Neutrophil (primary cell): ENCODE data around the gene CCDC91.

ENCODE experiments used
- H3K27ac ChIP-seq: fragments of 200-600 bp; sonication (generic); 2 replicates; pipeline ENCODE4 v1.5.1; 2016; ENCODE audit warnings: mild to moderate bottlenecking, moderate library complexity
- H3K27me3 ChIP-seq: fragments of 200-600 bp; sonication (generic); 2 replicates; pipeline ENCODE4 v1.6.0; 2016; ENCODE audit warnings: mild to moderate bottlenecking
- H3K36me3 ChIP-seq: fragments of 200-600 bp; sonication (generic); 2 replicates; pipeline ENCODE4 v1.5.1; 2017
- H3K4me1 ChIP-seq, 2 experiments: fragments of 200-600 bp in 1 of 2; sonication (generic) in 1 of 2; 1 replicate in 1 of 2; 2 replicates in 1 of 2; pipeline versions ENCODE4 v1.5.1 to v1.6.1; 2013 to 2016; ENCODE audit warnings: low read depth in 1 of 2, low read length in 1 of 2, mild to moderate bottlenecking in 1 of 2, moderate library complexity in 1 of 2; ENCODE audit not compliant: control insufficient read depth in 1 of 2, insufficient read depth in 1 of 2
- H3K4me3 ChIP-seq, 2 experiments: fragments of 200-600 bp in 1 of 2; sonication (generic) in 1 of 2; 1 replicate in 1 of 2; 2 replicates in 1 of 2; pipeline ENCODE4 v1.5.1; 2013 to 2016; ENCODE audit warnings: low read depth in 1 of 2, low read length in 1 of 2, mild to moderate bottlenecking in 1 of 2, moderate library complexity in 1 of 2
- H3K9me3 ChIP-seq: fragments of 200-600 bp; sonication (generic); 2 replicates; pipeline ENCODE4 v1.5.1; 2016
- TF ChIP-seq, protein P1 (sequence below): fragments of 200-600 bp; sonication (generic); IDR thresholded peaks from 2 replicates; pipeline ENCODE4 v1.5.1; 2016; ENCODE audit warnings: antibody characterized with exemption

CCDC91 gene

DNA sequence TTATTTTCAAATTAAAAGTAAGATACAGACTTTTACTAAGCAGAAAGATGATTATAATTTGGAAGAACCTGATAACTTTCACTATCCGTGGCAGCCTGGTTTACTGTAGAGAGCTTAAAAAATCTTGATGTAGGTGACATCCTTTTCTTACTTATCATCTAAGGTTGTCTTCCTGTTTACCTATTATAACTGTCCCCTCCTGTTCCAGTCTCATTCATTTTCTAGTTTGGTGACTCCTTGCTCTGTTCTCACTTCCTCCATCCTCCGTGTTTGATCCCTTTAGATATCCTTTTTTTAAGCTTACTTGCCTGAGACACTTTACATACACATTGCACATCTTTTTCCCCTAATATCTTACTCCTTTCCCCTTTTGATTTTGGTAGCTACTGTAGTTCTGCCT is 27.5 kb downstream of the CCDC91 start:
- no peaks in the 10 kb centered on the region for H3K4me1 ChIP-seq
- no peaks in the 10 kb centered on the region for H3K9me3 ChIP-seq
- TF ChIP-seq, protein P1, sequence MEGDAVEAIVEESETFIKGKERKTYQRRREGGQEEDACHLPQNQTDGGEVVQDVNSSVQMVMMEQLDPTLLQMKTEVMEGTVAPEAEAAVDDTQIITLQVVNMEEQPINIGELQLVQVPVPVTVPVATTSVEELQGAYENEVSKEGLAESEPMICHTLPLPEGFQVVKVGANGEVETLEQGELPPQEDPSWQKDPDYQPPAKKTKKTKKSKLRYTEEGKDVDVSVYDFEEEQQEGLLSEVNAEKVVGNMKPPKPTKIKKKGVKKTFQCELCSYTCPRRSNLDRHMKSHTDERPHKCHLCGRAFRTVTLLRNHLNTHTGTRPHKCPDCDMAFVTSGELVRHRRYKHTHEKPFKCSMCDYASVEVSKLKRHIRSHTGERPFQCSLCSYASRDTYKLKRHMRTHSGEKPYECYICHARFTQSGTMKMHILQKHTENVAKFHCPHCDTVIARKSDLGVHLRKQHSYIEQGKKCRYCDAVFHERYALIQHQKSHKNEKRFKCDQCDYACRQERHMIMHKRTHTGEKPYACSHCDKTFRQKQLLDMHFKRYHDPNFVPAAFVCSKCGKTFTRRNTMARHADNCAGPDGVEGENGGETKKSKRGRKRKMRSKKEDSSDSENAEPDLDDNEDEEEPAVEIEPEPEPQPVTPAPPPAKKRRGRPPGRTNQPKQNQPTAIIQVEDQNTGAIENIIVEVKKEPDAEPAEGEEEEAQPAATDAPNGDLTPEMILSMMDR, result no peak
- no peak overlapping the region for H3K4me3 ChIP-seq
- no peaks in the 10 kb centered on the region for H3K27me3 ChIP-seq
- no peak overlapping the region for H3K27ac ChIP-seq
- H3K36me3 ChIP-seq, result no peaks in the 10 kb centered on the region

DNA sequence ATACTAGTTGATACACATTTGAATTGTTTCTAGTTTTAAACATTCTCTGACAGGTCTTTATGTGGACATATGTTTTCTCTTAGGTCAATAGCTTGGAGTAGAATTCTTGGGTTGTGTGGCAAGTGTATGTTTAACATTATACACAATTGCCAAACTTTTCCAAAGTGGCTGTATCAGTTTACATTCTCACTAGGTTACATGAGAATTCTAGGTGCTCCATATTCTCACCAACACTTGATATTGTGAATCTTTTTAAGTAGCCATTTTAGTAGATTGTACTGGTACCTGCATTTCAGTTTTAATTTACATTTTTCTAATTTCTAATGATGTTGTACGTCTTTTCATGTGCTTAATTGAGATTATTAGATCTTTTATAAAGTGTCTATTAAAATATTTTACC is 28.6 kb downstream of the CCDC91 start:
- Histone ChIP-seq H3K4me1 (no peaks in the 10 kb centered on the region), H3K4me3 (no peak overlapping the region), H3K36me3 (no peaks in the 10 kb centered on the region), H3K9me3 (no peaks in the 10 kb centered on the region), H3K27ac (no peak overlapping the region), H3K27me3 (no peaks in the 10 kb centered on the region)
- TF ChIP-seq, protein P1, result no peak

DNA sequence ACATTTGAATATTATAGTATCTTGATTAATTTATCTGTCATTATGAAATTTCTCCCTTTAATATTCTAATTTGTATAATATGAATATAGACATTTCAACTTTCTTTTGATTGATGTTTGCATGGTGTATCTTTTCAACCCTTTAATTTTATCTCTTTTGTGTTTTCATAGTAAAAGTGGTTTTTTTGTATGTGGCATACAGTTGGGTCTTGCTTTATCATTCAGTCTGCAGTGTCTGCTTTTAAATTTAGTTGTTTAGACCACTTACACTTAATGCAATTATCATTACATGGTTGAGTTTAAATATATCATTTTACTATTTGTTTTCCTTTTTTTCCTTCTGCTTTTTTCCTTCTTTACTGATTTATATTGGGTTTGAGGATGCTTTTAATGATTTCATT is 29.6 kb downstream of the CCDC91 start:
- Histone ChIP-seq H3K36me3 (no peaks in the 10 kb centered on the region), H3K27ac (no peak overlapping the region), H3K9me3 (no peaks in the 10 kb centered on the region), H3K4me3 (no peak overlapping the region), H3K4me1 (no peaks in the 10 kb centered on the region), H3K27me3 (no peaks in the 10 kb centered on the region)
- TF ChIP-seq, protein P1, result no peak

DNA sequence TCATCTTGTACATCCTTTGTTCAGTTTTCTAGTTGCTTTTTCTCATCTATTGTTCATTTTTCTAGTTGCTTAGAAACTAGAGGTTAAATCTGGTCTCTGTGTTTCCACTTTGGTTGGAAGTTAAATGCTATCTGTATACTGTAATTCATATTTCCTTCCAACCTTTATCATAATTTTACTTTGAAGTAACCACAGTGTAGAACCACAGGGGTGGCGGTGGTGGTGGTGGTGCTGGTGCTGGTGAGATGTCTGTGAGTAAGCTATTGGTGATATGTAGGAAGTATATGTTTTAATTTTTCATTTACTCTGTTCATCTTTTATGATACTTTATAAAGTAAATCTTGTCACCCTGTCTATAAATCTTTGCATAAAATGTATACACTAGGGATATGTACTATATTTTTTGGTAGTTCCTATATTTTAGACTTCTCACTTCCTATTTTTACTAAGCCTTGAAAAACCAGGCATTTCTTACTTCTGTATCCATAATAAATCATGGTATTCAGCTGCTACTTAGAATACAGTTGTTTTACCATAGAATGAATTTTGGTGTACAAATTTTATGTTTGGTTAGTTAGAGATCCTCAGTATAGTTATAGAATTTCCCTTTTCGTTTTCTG is 31.9 kb downstream of the CCDC91 start:
- H3K27me3 ChIP-seq, result no peaks in the 10 kb centered on the region
- H3K36me3 ChIP-seq, result no peaks in the 10 kb centered on the region
- H3K27ac ChIP-seq, result no peak overlapping the region
- H3K4me1 ChIP-seq, result no peaks in the 10 kb centered on the region
- no peaks in the 10 kb centered on the region for H3K9me3 ChIP-seq
- no peak overlapping the region for H3K4me3 ChIP-seq
- TF ChIP-seq, protein P1, result no peak

DNA sequence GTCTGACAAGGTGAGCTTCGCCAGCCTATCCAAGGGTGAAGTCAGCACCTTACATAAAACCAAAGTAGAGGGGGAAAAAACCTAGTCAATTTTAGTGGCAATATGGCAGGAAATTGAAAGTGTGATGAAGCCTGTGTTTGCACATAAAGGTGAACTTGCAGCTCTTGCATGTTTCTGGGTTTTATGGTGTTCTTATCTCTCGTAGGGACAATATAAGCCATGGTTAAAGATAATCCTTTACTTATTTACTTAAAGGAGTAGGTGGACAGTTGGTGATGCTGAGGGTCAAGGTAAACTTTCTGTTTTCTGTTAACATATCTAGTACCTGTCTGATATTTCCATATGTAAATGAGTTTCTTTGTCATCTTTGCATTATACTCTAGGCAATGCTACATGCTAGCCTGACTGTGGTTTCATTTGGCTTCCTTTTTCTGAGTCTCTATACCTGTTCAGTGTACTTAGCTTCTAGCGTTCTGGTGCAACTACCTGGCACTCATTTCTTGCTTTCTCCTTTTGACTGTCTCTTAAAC is 32.8 kb downstream of the CCDC91 start:
- Histone ChIP-seq H3K4me1 (no peaks in the 10 kb centered on the region), H3K27ac (no peak overlapping the region), H3K9me3 (no peaks in the 10 kb centered on the region), H3K4me3 (no peak overlapping the region), H3K36me3 (no peaks in the 10 kb centered on the region), H3K27me3 (no peaks in the 10 kb centered on the region)
- TF ChIP-seq, protein P1, result no peak
